GM19438 (cell line): Measurements from ENCODE around the gene JAM3.
"Not testable (repeated sequence)": the region's sequence is repeated elsewhere in the genome, so short reads cannot be mapped to it uniquely, and the experiment has no call there.

ENCODE experiments used
- ATAC-seq: cut with Tn5 transposase; IDR thresholded peaks from one replicate; pipeline ENCODE4 v1.9.1; 2021; ENCODE audit warnings: low read depth; ENCODE audit not compliant: unreplicated experiment

The JAM3 gene

GRCh38 chr11:134171951-134172350, 103.1 kb downstream of the JAM3 start:
- no peak for ATAC-seq

- ATAC-seq: no peak
Observed at GRCh38 chr11:134173296-134173695, 104.4 kb downstream of the JAM3 start.

- ATAC-seq: no peak
Observed at GRCh38 chr11:134176284-134176683, 107.4 kb downstream of the JAM3 start.

GRCh38 chr11:134178032-134178674, 109.3 kb downstream of the JAM3 start:
- no peak for ATAC-seq

GRCh38 chr11:134181707-134182106, 112.8 kb downstream of the JAM3 start:
- no peak for ATAC-seq

GRCh38 chr11:134188092-134188491, 119.2 kb downstream of the JAM3 start:
- not testable (repeated sequence) for ATAC-seq

- no peak for ATAC-seq
Observed at GRCh38 chr11:134196756-134197155, 127.9 kb downstream of the JAM3 start.

GRCh38 chr11:134199531-134199930, 130.7 kb downstream of the JAM3 start:
- ATAC-seq: no peak

GRCh38 chr11:134200688-134201087, 131.8 kb downstream of the JAM3 start:
- ATAC-seq: no peak
